Activated T-helper 1 cell treated with anti-CD3 and anti-CD28 coated beads, Interleukin-12 subunit alpha, Interleukin-12 subunit beta, Interleukin-2, Interleukin-4 antibody, amounts not matched to agents 30 ng/mL and 10 ng/mL and 1 ng/mL, durations not matched to agents 14 hours and 24 hours and 36 hours (primary cell): Measurements from ENCODE around the gene CEMP1. TPM values are rescaled to one million over a fixed set of nuclear protein-coding genes. Genes with fewer than 3 reads are reported as not detected.

Experiments used
- DNase-seq: peaks from one replicate; pipeline ENCODE4 v3.0.0; 2021; ENCODE audit warnings: low spot score
- H3K27ac Mint-ChIP-seq: one replicate; pipeline ENCODE4 v1.8.0; 2021; ENCODE audit warnings: mild to moderate bottlenecking, mixed read lengths
- H3K27me3 Mint-ChIP-seq: one replicate; pipeline ENCODE4 v1.8.0; 2022; ENCODE audit warnings: mild to moderate bottlenecking, moderate library complexity, mixed read lengths; ENCODE audit not compliant: insufficient read depth
- H3K36me3 Mint-ChIP-seq: one replicate; pipeline ENCODE4 v1.8.0; 2021; ENCODE audit warnings: low read depth, mixed read lengths
- H3K4me1 Mint-ChIP-seq: one replicate; pipeline ENCODE4 v1.8.0; 2021; ENCODE audit warnings: low read depth, mixed read lengths
- H3K4me3 Mint-ChIP-seq: one replicate; pipeline ENCODE4 v1.8.0; 2021; ENCODE audit warnings: mild to moderate bottlenecking, moderate library complexity, mixed read lengths
- H3K9me3 Mint-ChIP-seq: one replicate; pipeline ENCODE4 v1.8.0; 2021; ENCODE audit warnings: mixed read lengths
- intact Hi-C: fragments of 100-400 bp; cut with micrococcal nuclease; formaldehyde crosslinking; loops from one replicate; pipeline ENCODE4 v1.15.1; 2024
- total RNA-seq: library from RNA; stranded (reverse); gene quantifications from 2 replicates; pipeline ENCODE4 v1.2.3, GENCODE V29; 2022

CEMP1 gene
- total RNA-seq, 1 donor from 2014 or later: 0.23 TPM

- intact Hi-C loops: loop anchor here (5.0 kb wide), 1 partner anchor 258 kb away; no protein-coding TSS in a partner anchor
- Mint-ChIP-seq H3K27me3 (no peaks in the 10 kb centered on the region), H3K4me1 (peaks cover 17% of the 10 kb centered on the region), H3K36me3 (peaks cover 17% of the 10 kb centered on the region), H3K9me3 (no peaks in the 10 kb centered on the region), H3K4me3 (peak overlapping the region; percentile 24), H3K27ac (no peak overlapping the region)
- DNase-seq: no peak
Observed at GRCh38 chr16:2524339-2524938, 6.8 kb downstream of the CEMP1 start.

- intact Hi-C loops: loop anchor here (5.0 kb wide), 1 partner anchor 258 kb away; no protein-coding TSS in a partner anchor
- Mint-ChIP-seq H3K4me3 (peak overlapping the region; percentile 51), H3K9me3 (no peaks in the 10 kb centered on the region), H3K4me1 (peaks cover 17% of the 10 kb centered on the region), H3K27ac (peak overlapping the region; percentile 40), H3K27me3 (no peaks in the 10 kb centered on the region), H3K36me3 (peaks cover 17% of the 10 kb centered on the region)
- no peak for DNase-seq
Observed at GRCh38 chr16:2523801-2524231, 7.4 kb downstream of the CEMP1 start.

- H3K36me3 Mint-ChIP-seq: peaks cover 21% of the 10 kb centered on the region
- peak overlapping the region; percentile 83 for H3K27ac Mint-ChIP-seq
- no peaks in the 10 kb centered on the region for H3K9me3 Mint-ChIP-seq
- H3K4me1 Mint-ChIP-seq: peaks cover 33% of the 10 kb centered on the region
- H3K27me3 Mint-ChIP-seq: no peaks in the 10 kb centered on the region
- DNase-seq: peak; percentile 58
- H3K4me3 Mint-ChIP-seq: peak overlapping the region; percentile 85
- intact Hi-C loops: loop anchor here (1.0 to 5.0 kb wide), 2 partner anchors 11 to 261 kb away; no protein-coding TSS in a partner anchor
Observed at GRCh38 chr16:2520784-2521531, 10.2 kb downstream of the CEMP1 start.

GRCh38 chr16:2520097-2520783, 11.0 kb downstream of the CEMP1 start, which contains the start of gene AMDHD2:
Gene AMDHD2 (plus strand): TSS chr16:2520371. CDS start chr16:2520459, 88 bp downstream.
- peak within 1 kb of the TSS; percentile 88 for H3K27ac Mint-ChIP-seq
- peak; percentile 84 for DNase-seq
- peaks cover 41% of the 10 kb centered on the region for H3K4me1 Mint-ChIP-seq
- peak within 1 kb of the TSS; percentile 85 for H3K4me3 Mint-ChIP-seq
- no peaks in the 10 kb centered on the region for H3K27me3 Mint-ChIP-seq
- no peaks in the 10 kb centered on the region for H3K9me3 Mint-ChIP-seq
- H3K36me3 Mint-ChIP-seq: peaks cover 24% of the 10 kb centered on the region
- intact Hi-C loops: loop anchor here (1.0 to 5.0 kb wide), 2 partner anchors 12 to 262 kb away; no protein-coding TSS in a partner anchor

GRCh38 chr16:2519711-2520080, 11.5 kb downstream of the CEMP1 start:
- intact Hi-C loops: loop anchor here (1.0 to 10.0 kb wide), 3 partner anchors 13 to 385 kb away; no protein-coding TSS in a partner anchor
- Mint-ChIP-seq H3K27ac (peak overlapping the region; percentile 88), H3K4me3 (peak overlapping the region; percentile 80), H3K9me3 (no peaks in the 10 kb centered on the region), H3K36me3 (peaks cover 22% of the 10 kb centered on the region), H3K4me1 (peaks cover 46% of the 10 kb centered on the region), H3K27me3 (no peaks in the 10 kb centered on the region)
- DNase-seq: no peak

- H3K27ac Mint-ChIP-seq: peak overlapping the region; percentile 88
- no peaks in the 10 kb centered on the region for H3K9me3 Mint-ChIP-seq
- peak overlapping the region; percentile 80 for H3K4me3 Mint-ChIP-seq
- intact Hi-C loops: loop anchor here (10.0 kb wide), 1 partner anchor 386 kb away; no protein-coding TSS in a partner anchor
- peaks cover 17% of the 10 kb centered on the region for H3K36me3 Mint-ChIP-seq
- peaks cover 43% of the 10 kb centered on the region for H3K4me1 Mint-ChIP-seq
- DNase-seq: no peak
- no peaks in the 10 kb centered on the region for H3K27me3 Mint-ChIP-seq
Observed at GRCh38 chr16:2518823-2519710, 12.1 kb downstream of the CEMP1 start.

- no peak overlapping the region for H3K27ac Mint-ChIP-seq
- DNase-seq: no peak
- no peak overlapping the region for H3K4me3 Mint-ChIP-seq
- intact Hi-C loops: loop anchor here (10.0 kb wide), 1 partner anchor 387 kb away; no protein-coding TSS in a partner anchor
- H3K36me3 Mint-ChIP-seq: peaks cover 12% of the 10 kb centered on the region
- no peaks in the 10 kb centered on the region for H3K27me3 Mint-ChIP-seq
- H3K9me3 Mint-ChIP-seq: no peaks in the 10 kb centered on the region
- H3K4me1 Mint-ChIP-seq: peaks cover 45% of the 10 kb centered on the region
Observed at GRCh38 chr16:2517954-2518605, 13.1 kb downstream of the CEMP1 start.

GRCh38 chr16:2516391-2517240, 14.6 kb downstream of the CEMP1 start:
- Mint-ChIP-seq H3K27me3 (peaks cover 3% of the 10 kb centered on the region), H3K4me1 (peaks cover 50% of the 10 kb centered on the region), H3K36me3 (peaks cover 12% of the 10 kb centered on the region), H3K27ac (peak overlapping the region; percentile 78), H3K9me3 (no peaks in the 10 kb centered on the region), H3K4me3 (peak overlapping the region; percentile 91)
- DNase-seq: no peak
- intact Hi-C loops: loop anchor here (10.0 kb wide), 1 partner anchor 388 kb away; no protein-coding TSS in a partner anchor

- Mint-ChIP-seq H3K27me3 (peaks cover 5% of the 10 kb centered on the region), H3K36me3 (peaks cover 9% of the 10 kb centered on the region), H3K4me3 (peak overlapping the region; percentile 91), H3K4me1 (peaks cover 45% of the 10 kb centered on the region), H3K9me3 (no peaks in the 10 kb centered on the region), H3K27ac (peak overlapping the region; percentile 88)
- DNase-seq: no peak
- intact Hi-C loops: loop anchor here (10.0 kb wide), 1 partner anchor 389 kb away; no protein-coding TSS in a partner anchor
Observed at GRCh38 chr16:2515180-2515851, 15.9 kb downstream of the CEMP1 start.

- Mint-ChIP-seq H3K27ac (peak overlapping the region; percentile 88), H3K36me3 (peaks cover 7% of the 10 kb centered on the region), H3K27me3 (peaks cover 6% of the 10 kb centered on the region), H3K9me3 (no peaks in the 10 kb centered on the region), H3K4me1 (peaks cover 39% of the 10 kb centered on the region), H3K4me3 (peak overlapping the region; percentile 91)
- intact Hi-C loops: loop anchor here (10.0 kb wide), 1 partner anchor 390 kb away; no protein-coding TSS in a partner anchor
- no peak for DNase-seq
Observed at GRCh38 chr16:2514333-2515179, 16.7 kb downstream of the CEMP1 start.
